Prostate gland (tissue), 2 donors: Measurements from ENCODE around the gene PEX14. TPM values are rescaled to one million over a fixed set of nuclear protein-coding genes. Genes with fewer than 3 reads are reported as not detected.
"Not testable (repeated sequence)": the region's sequence is repeated elsewhere in the genome, so short reads cannot be mapped to it uniquely, and the experiment has no call there.

Source experiments
- DNase-seq: peaks from one replicate; pipeline ENCODE4 v3.0.0-alpha.2; 2019; ENCODE audit warnings: low spot score
- H3K27ac ChIP-seq, 2 donors: fragments of 200-600 bp; sonication (generic); 2 replicates each; pipeline ENCODE4 v1.5.1; 2017 to 2019
- H3K27me3 ChIP-seq: fragments of 200-600 bp; sonication (generic); replicated peaks from 2 replicates; pipeline ENCODE4 v1.5.1; 2019; ENCODE audit not compliant: insufficient read depth
- H3K36me3 ChIP-seq, 2 donors: fragments of 200-600 bp; sonication (generic); 1 replicate in 1 of 2; 2 replicates in 1 of 2; pipeline versions ENCODE4 v1.5.1 to v1.8.1; 2017 to 2019
- H3K4me1 ChIP-seq: fragments of 200-600 bp; sonication (generic); replicated peaks from 2 replicates; pipeline ENCODE4 v1.5.1; 2019
- H3K4me3 ChIP-seq, 2 donors: fragments of 200-600 bp; sonication (generic); 2 replicates each; pipeline ENCODE4 v1.5.1; 2017 to 2019
- H3K9me3 ChIP-seq: fragments of 200-600 bp; sonication (generic); 2 replicates; pipeline ENCODE4 v1.5.1; 2017
- POLR2A ChIP-seq: fragments of 450-650 bp; IDR thresholded peaks from one replicate; pipeline ENCODE4 v1.6.1; 2016; ENCODE audit warnings: antibody characterized with exemption, mild to moderate bottlenecking
- POLR2AphosphoS5 ChIP-seq: sonication (generic); formaldehyde crosslinking; IDR thresholded peaks from one replicate; pipeline ENCODE4 v1.6.1; 2017; ENCODE audit warnings: antibody characterized with exemption
- WGBS: methylation state at CpG from one replicate; pipeline ENCODE4 v1.1.5; 2018; 5-methylcytosine and 5-hydroxymethylcytosine counted together
- intact Hi-C: fragments of 100-400 bp; cut with DNase I; formaldehyde crosslinking; loops from one replicate; pipeline ENCODE4 v1.14.2; 2022
- total RNA-seq, 2 donors: library from RNA; depleted of rRNA; stranded (reverse); fragments of >200 nt; gene quantifications; one replicate each; pipeline ENCODE4 v1.1.0, GENCODE V29; 2016
- TF ChIP-seq, protein P1 (sequence below), 4 experiments: fragments of 200-600 bp in 2 of 4; fragments of 450-650 bp in 2 of 4; sonication (generic) in 2 of 4; IDR thresholded peaks; 1 replicate in 3 of 4; 2 replicates in 1 of 4; pipeline ENCODE4 v1.5.1; 2016 to 2019; ENCODE audit warnings: antibody characterized with exemption in 4 of 4, mild to moderate bottlenecking in 2 of 4, moderate library complexity in 2 of 4

PEX14 gene
- total RNA-seq, 2 donors from 2014 or later: 26.1 to 34.7 TPM

DNA sequence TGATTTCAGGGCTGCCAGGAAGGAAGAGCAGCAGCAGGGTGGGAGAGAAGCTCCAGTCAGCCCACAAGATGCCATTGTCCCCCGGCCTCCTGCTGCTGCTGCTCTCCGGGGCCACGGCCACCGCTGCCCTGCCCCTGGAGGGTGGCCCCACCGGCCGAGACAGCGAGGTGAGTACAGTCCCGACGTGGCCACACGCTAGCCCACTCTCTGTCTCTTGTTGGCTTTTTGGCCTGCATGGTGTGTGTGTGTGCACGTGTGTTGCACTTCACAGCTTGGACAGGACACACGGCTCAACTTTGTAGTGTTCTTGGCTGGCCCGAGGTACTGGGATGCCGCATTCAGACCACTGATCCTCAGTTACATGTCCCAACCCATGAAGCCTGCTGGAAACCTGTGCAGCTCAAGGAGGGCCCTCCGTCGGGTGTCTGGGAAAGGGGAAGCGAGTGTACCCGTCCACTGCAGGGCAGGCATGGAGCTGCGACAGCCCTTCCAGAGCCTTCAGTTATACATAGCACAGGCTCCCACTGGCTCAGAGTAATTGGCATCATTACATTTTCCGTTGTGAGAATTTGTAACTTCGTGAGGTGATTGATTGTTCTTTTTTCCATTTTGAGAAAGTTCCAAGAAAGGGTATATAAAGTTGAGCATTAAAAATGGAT is 24.5 kb upstream of the PEX14 start:
- Histone ChIP-seq H3K36me3 (no peaks in the 10 kb centered on the region), H3K27me3 (no peaks in the 10 kb centered on the region), H3K27ac (no peak overlapping the region), H3K4me1 (no peaks in the 10 kb centered on the region), H3K4me3 (no peak overlapping the region), H3K9me3 (no peaks in the 10 kb centered on the region)
- no peak for DNase-seq
- 80% methylated on average over 21 of the region's 21 CpGs for WGBS
- intact Hi-C loops: no loop called here
- no peak for TF ChIP-seq POLR2A
- TF ChIP-seq, protein P1, sequence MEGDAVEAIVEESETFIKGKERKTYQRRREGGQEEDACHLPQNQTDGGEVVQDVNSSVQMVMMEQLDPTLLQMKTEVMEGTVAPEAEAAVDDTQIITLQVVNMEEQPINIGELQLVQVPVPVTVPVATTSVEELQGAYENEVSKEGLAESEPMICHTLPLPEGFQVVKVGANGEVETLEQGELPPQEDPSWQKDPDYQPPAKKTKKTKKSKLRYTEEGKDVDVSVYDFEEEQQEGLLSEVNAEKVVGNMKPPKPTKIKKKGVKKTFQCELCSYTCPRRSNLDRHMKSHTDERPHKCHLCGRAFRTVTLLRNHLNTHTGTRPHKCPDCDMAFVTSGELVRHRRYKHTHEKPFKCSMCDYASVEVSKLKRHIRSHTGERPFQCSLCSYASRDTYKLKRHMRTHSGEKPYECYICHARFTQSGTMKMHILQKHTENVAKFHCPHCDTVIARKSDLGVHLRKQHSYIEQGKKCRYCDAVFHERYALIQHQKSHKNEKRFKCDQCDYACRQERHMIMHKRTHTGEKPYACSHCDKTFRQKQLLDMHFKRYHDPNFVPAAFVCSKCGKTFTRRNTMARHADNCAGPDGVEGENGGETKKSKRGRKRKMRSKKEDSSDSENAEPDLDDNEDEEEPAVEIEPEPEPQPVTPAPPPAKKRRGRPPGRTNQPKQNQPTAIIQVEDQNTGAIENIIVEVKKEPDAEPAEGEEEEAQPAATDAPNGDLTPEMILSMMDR (IDR thresholded peaks at IDR 0.05): no peak
- no peak for TF ChIP-seq POLR2AphosphoS5

DNA sequence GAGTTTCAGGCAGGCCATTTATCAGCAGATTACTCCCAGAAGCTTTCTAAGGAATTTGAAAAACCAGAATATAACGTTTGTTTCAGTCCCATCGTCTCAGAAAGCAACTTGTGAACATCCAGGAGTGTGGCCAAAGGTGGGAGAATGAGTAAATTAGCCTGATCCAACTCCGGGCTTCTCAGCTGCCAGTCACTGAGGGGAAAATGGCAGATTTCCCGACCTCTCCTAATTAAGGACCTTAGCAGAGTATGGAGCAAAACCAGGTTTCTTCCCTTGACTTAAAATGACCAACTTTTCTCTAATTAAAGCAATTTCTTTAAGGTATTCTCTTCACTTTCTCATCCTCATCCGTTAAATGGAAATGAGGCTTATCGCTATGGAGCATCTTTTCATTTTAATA is 23.9 kb upstream of the PEX14 start:
- H3K27ac ChIP-seq: no peak overlapping the region
- H3K4me3 ChIP-seq: no peak overlapping the region
- H3K4me1 ChIP-seq: no peaks in the 10 kb centered on the region
- no peak for DNase-seq
- no peaks in the 10 kb centered on the region for H3K9me3 ChIP-seq
- TF ChIP-seq POLR2AphosphoS5 (no peak), POLR2A (no peak)
- TF ChIP-seq, protein P1 (IDR thresholded peaks at IDR 0.05): no peak
- intact Hi-C loops: no loop called here
- WGBS: 43% methylated on average over 6 of the region's 6 CpGs
- no peaks in the 10 kb centered on the region for H3K27me3 ChIP-seq
- H3K36me3 ChIP-seq: no peaks in the 10 kb centered on the region

DNA sequence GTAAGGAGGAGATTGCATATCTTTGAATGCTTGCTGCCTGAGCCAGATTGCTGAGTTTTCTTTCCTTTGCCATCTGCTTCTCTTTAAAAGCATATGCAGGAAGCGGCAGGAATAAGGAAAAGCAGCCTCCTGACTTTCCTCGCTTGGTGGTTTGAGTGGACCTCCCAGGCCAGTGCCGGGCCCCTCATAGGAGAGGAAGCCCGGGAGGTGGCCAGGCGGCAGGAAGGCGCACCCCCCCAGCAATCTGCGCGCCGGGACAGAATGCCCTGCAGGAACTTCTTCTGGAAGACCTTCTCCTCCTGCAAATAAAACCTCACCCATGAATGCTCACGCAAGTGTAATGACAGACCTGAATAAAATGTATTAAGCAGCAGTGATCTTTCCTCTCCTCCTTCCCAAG is 23.5 kb upstream of the PEX14 start:
- WGBS: 7% methylated on average over 10 of the region's 10 CpGs
- no peak overlapping the region for H3K27ac ChIP-seq
- H3K27me3 ChIP-seq: no peaks in the 10 kb centered on the region
- DNase-seq: no peak
- H3K4me1 ChIP-seq: no peaks in the 10 kb centered on the region
- intact Hi-C loops: no loop called here
- H3K36me3 ChIP-seq: no peaks in the 10 kb centered on the region
- no peaks in the 10 kb centered on the region for H3K9me3 ChIP-seq
- TF ChIP-seq POLR2A (no peak), POLR2AphosphoS5 (no peak)
- TF ChIP-seq, protein P1 (IDR thresholded peaks at IDR 0.05): no peak
- no peak overlapping the region for H3K4me3 ChIP-seq

DNA sequence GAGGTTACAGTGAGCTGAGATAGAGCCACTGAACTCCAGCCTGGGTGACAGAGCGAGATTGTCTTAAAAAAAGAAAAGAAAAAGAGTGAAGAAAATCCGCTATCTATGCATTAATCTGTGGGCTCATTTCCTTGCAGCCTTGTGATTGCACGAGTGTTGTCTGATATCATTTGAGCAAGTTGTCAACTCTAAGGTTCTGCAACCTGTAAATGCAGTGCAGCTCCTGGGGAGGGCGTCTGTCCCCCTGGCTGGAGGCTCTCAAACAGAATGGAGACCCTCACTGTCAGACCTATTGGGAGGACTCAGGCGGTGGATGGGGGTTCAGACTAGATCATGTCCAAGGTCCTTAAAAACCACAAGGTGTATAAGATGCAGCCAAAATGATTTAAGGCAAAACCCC is 18.7 kb upstream of the PEX14 start:
- H3K9me3 ChIP-seq: no peaks in the 10 kb centered on the region
- no peak overlapping the region for H3K4me3 ChIP-seq
- H3K36me3 ChIP-seq: no peaks in the 10 kb centered on the region
- no peaks in the 10 kb centered on the region for H3K4me1 ChIP-seq
- WGBS: 73% methylated on average over 5 of the region's 5 CpGs
- no peak overlapping the region for H3K27ac ChIP-seq
- no peaks in the 10 kb centered on the region for H3K27me3 ChIP-seq
- intact Hi-C loops: no loop called here
- TF ChIP-seq, protein P1 (IDR thresholded peaks at IDR 0.05): no peak
- TF ChIP-seq POLR2AphosphoS5 (no peak), POLR2A (no peak)
- DNase-seq: no peak

DNA sequence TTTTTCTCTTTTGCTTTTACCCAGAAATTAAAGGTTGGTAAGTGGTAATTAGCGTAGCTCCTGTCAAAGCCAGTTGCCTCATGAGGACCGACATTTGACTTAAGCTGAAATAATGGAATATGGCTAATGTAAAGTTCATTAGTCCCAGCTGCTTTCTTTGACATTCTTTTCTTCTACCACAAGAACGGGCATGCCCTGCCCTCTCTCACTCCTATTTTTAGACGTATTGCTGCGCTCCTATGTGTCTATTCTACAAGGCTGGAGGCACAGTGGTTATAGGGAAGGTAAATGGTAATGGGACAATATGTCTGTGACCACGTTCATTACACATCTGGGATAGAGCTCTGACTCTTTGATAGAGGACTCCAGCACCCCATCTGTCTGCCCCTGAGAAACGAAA is 18.1 kb upstream of the PEX14 start:
- no peak for DNase-seq
- Histone ChIP-seq H3K27ac (no peak overlapping the region), H3K4me1 (no peaks in the 10 kb centered on the region), H3K36me3 (no peaks in the 10 kb centered on the region), H3K4me3 (no peak overlapping the region), H3K27me3 (no peaks in the 10 kb centered on the region), H3K9me3 (no peaks in the 10 kb centered on the region)
- 54% methylated on average over 7 of the region's 7 CpGs for WGBS
- TF ChIP-seq POLR2A: no peak
- TF ChIP-seq, protein P1 (IDR thresholded peaks at IDR 0.05): no peak
- no peak for TF ChIP-seq POLR2AphosphoS5
- intact Hi-C loops: no loop called here

DNA sequence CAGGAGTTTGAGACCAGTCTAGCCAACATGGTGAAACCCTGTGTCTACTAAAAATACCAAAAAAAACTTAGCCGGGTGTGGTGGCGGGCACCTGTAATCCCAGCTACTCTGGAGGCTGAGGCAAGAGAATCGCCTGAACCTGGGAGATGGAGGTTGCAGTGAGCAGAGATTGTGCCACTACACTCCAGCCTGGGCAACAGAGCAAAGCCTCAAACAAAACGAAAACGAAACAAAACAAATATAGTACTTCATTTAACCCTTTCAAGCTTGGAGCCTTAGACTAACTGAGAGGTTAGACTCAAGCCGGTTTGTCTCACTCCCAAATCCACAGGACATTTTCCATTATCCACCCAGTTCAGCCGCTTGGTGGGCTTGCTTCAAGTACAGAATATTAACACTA is 17.3 kb upstream of the PEX14 start:
- not testable (repeated sequence) for H3K4me1 ChIP-seq

More for the DNA sequence above, 17.3 kb upstream of the PEX14 start:
- H3K9me3 ChIP-seq, H3K4me3 ChIP-seq, intact Hi-C loops, DNase-seq, H3K27me3 ChIP-seq, H3K36me3 ChIP-seq: not testable (repeated sequence)
- peak overlapping the region in 1 of 2 donors; percentile 25 for H3K27ac ChIP-seq
- WGBS: 67% methylated on average over 7 of the region's 7 CpGs
